Skeletal muscle tissue (tissue), 4 donors: ENCODE results near the gene ATN1. TPM values are rescaled to one million over a fixed set of nuclear protein-coding genes. Genes with fewer than 3 reads are reported as not detected.
A peak's percentile ranks its signal among the peaks of the same experiment; 100 is the strongest.

Experiments used
- H3K27ac ChIP-seq: one replicate; pipeline ENCODE4 v1.7.0; 2013; ENCODE audit warnings: mild to moderate bottlenecking, low read depth, low read length, inconsistent platforms
- H3K27me3 ChIP-seq, 3 donors: one replicate each; pipeline ENCODE4 v1.7.0; 2013; ENCODE audit warnings: low read length in 3 of 3; ENCODE audit not compliant: control insufficient read depth in 3 of 3, insufficient read depth in 3 of 3
- H3K36me3 ChIP-seq, 3 donors: one replicate each; pipeline ENCODE4 v1.7.0; 2013; ENCODE audit warnings: low read length in 3 of 3; ENCODE audit not compliant: control insufficient read depth in 3 of 3, insufficient read depth in 3 of 3
- H3K4me1 ChIP-seq, 3 donors: one replicate each; pipeline ENCODE4 v1.7.0; 2013; ENCODE audit warnings: low read length in 3 of 3, mild to moderate bottlenecking in 3 of 3; ENCODE audit not compliant: control insufficient read depth in 3 of 3, insufficient read depth in 3 of 3
- H3K4me3 ChIP-seq, 3 donors: one replicate each; pipeline ENCODE4 v1.7.0; 2013; ENCODE audit warnings: low read length in 3 of 3
- H3K9ac ChIP-seq, 3 donors: one replicate each; pipeline ENCODE4 v1.7.0; 2013; ENCODE audit warnings: low read length in 3 of 3, mild to moderate bottlenecking in 3 of 3, moderate library complexity in 2 of 3, low read depth in 1 of 3
- H3K9me3 ChIP-seq, 3 donors: one replicate each; pipeline ENCODE4 v1.7.0; 2013; ENCODE audit warnings: low read length in 3 of 3; ENCODE audit not compliant: control insufficient read depth in 3 of 3
- total RNA-seq: library from RNA; depleted of rRNA; stranded (reverse); fragments of >200 nt; gene quantifications from one replicate; pipeline ENCODE4 v1.2.3, GENCODE V29; 2014
- donor health status: Osteomylitis.

Gene ATN1
- total RNA-seq, 1 donor from 2014 or later = 7.3 TPM

- H3K27me3 ChIP-seq = no peaks in the 10 kb centered on the region
- peak overlapping the region; percentile 48 to 91 (median 87) for H3K4me3 ChIP-seq
- peaks cover 26 to 57% (median 39%) of the 10 kb centered on the region in 3 donors for H3K4me1 ChIP-seq
- no peaks in the 10 kb centered on the region for H3K9me3 ChIP-seq
- H3K9ac ChIP-seq = peak overlapping the region; percentile 51 to 98 (median 93)
- peaks cover 14 to 32% (median 16%) of the 10 kb centered on the region in 3 donors for H3K36me3 ChIP-seq
- H3K27ac ChIP-seq = peak overlapping the region; percentile 92
Observed at GRCh38 chr12:6936636-6937480, 9.1 kb downstream of the ATN1 start.

- Histone ChIP-seq H3K27me3 (no peaks in the 10 kb centered on the region), H3K4me3 (peak overlapping the region; percentile 78 to 91 (median 87)), H3K9ac (peak overlapping the region; percentile 92 to 98 (median 93)), H3K9me3 (no peaks in the 10 kb centered on the region), H3K4me1 (peaks cover 27 to 61% (median 44%) of the 10 kb centered on the region in 3 donors), H3K27ac (peak overlapping the region; percentile 92), H3K36me3 (peaks cover 14 to 32% (median 16%) of the 10 kb centered on the region in 3 donors)
Observed at GRCh38 chr12:6937481-6938352, 10.0 kb downstream of the ATN1 start.

DNA sequence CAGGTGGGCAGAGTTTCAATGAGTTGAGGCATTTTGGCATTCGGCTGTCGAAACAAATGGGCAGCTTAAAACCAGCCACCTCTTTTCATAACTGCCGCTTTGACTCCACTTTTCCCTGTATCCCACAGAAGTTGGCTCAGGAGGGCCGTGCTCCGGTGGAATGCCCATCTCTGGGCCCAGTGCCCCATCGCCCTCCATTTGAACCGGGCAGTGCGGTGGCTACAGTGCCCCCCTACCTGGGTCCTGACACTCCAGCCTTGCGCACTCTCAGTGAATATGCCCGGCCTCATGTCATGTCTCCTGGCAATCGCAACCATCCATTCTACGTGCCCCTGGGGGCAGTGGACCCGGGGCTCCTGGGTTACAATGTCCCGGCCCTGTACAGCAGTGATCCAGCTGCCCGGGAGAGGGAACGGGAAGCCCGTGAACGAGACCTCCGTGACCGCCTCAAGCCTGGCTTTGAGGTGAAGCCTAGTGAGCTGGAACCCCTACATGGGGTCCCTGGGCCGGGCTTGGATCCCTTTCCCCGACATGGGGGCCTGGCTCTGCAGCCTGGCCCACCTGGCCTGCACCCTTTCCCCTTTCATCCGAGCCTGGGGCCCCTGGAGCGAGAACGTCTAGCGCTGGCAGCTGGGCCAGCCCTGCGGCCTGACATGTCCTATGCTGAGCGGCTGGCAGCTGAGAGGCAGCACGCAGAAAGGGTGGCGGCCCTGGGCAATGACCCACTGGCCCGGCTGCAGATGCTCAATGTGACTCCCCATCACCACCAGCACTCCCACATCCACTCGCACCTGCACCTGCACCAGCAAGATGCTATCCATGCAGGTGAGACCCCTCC, 10.8 kb downstream of the ATN1 start:
- Histone ChIP-seq H3K27me3 (no peaks in the 10 kb centered on the region), H3K4me3 (peak overlapping the region; percentile 78 to 91 (median 87)), H3K9me3 (no peaks in the 10 kb centered on the region), H3K4me1 (peaks cover 32 to 61% (median 41%) of the 10 kb centered on the region in 3 donors), H3K27ac (peak overlapping the region; percentile 92), H3K36me3 (peaks cover 11 to 31% (median 16%) of the 10 kb centered on the region in 3 donors), H3K9ac (peak overlapping the region; percentile 74 to 98 (median 93))

GRCh38 chr12:6939191-6939540, 11.4 kb downstream of the ATN1 start:
- H3K27me3 ChIP-seq = no peaks in the 10 kb centered on the region
- peaks cover 27 to 59% (median 35%) of the 10 kb centered on the region in 3 donors for H3K4me1 ChIP-seq
- no peaks in the 10 kb centered on the region for H3K9me3 ChIP-seq
- peaks cover 7 to 27% (median 16%) of the 10 kb centered on the region in 3 donors for H3K36me3 ChIP-seq
- H3K9ac ChIP-seq = peak overlapping the region in 2 of 3 donors; percentile 93 to 98
- peak overlapping the region in 1 of 3 donors; percentile 22 for H3K4me3 ChIP-seq
- no peak overlapping the region for H3K27ac ChIP-seq

GRCh38 chr12:6941267-6941666, 13.5 kb downstream of the ATN1 start:
- Histone ChIP-seq H3K9ac (peak overlapping the region in 1 of 3 donors; percentile 60), H3K36me3 (peaks cover 9 to 27% (median 19%) of the 10 kb centered on the region in 3 donors), H3K4me3 (no peak overlapping the region), H3K9me3 (no peaks in the 10 kb centered on the region), H3K27me3 (no peaks in the 10 kb centered on the region), H3K27ac (no peak overlapping the region), H3K4me1 (peaks cover 38 to 66% (median 39%) of the 10 kb centered on the region in 3 donors)

- no peak overlapping the region for H3K4me3 ChIP-seq
- peaks cover 11 to 27% (median 21%) of the 10 kb centered on the region in 3 donors for H3K36me3 ChIP-seq
- H3K27ac ChIP-seq = no peak overlapping the region
- no peak overlapping the region for H3K9ac ChIP-seq
- no peaks in the 10 kb centered on the region for H3K27me3 ChIP-seq
- peaks cover 41 to 68% (median 42%) of the 10 kb centered on the region in 3 donors for H3K4me1 ChIP-seq
- H3K9me3 ChIP-seq = no peaks in the 10 kb centered on the region
Observed at GRCh38 chr12:6941782-6942181, 14.0 kb downstream of the ATN1 start.

DNA sequence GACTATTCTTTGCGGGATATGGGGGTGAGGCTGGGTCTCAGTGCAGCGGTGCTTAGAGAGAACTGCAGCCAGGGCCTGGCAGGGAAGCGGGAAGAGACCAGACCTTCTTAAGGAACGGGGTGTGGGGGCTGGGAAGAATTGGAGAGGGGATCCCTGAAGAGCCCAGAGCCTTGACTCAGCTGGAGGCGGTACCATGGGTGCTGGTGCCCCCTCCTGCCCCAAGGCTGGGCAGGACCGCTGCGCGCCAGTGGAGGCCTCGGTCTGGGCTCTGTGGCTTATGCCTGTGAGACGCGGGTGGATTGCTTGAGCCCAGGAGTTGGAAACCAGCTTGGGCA, 14.5 kb downstream of the ATN1 start:
- Histone ChIP-seq H3K9ac (peak overlapping the region in 1 of 3 donors; percentile 30), H3K4me1 (peaks cover 38 to 66% (median 42%) of the 10 kb centered on the region in 3 donors), H3K36me3 (peaks cover 14 to 31% (median 24%) of the 10 kb centered on the region in 3 donors), H3K9me3 (no peaks in the 10 kb centered on the region), H3K27me3 (no peaks in the 10 kb centered on the region), H3K4me3 (no peak overlapping the region), H3K27ac (peak overlapping the region; percentile 98)

GRCh38 chr12:6943389-6943721, 15.6 kb downstream of the ATN1 start:
- H3K27me3 ChIP-seq = no peaks in the 10 kb centered on the region
- peaks cover 14 to 35% (median 25%) of the 10 kb centered on the region in 3 donors for H3K36me3 ChIP-seq

DNA sequence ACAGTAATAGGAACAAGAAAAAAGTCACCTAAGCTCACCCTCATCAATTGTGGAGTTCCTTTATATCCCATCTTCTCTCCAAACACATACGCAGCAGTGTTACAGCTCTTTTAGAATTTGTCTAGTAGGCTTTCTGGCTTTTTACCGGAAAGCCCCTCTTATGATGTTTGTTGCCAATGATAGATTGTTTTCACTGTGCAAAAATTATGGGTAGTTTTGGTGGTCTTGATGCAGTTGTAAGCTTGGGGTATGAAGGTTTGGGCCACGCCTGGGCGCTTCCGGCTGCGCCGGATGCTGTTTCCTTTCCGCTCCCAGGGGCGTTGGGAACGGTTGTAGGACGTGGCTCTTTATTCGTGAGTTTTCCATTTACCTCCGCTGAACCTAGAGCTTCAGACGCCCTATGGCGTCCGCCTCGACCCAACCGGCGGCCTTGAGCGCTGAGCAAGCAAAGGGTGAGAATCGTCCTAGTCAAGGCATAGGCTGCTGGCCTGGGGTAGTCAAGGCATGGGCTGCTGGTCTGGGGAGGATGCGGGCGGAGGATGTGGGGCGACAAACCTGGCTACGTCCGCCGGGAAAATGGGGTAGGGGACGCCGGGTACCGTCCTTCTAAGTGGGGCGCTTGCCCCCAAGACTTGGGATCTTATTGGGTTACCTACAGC, 16.1 kb downstream of the ATN1 start, which contains the start of the genes C12orf57 and RNU7-1:
C12orf57 (plus strand) TSS at position 301 of the 659 bp plus-strand sequence; CDS start at position 401, 100 bp downstream.
RNU7-1 (plus strand) TSS at position 95 of the 659 bp plus-strand sequence.
- Histone ChIP-seq H3K27ac (peak within 1 kb of the TSS; percentile 98), H3K9ac (peak within 1 kb of the TSS; percentile 98 to 100 (median 99)), H3K4me3 (peak within 1 kb of the TSS; percentile 92 to 100 (median 96)), H3K27me3 (no peaks in the 10 kb centered on the region), H3K4me1 (peaks cover 30 to 54% (median 34%) of the 10 kb centered on the region in 3 donors), H3K9me3 (no peaks in the 10 kb centered on the region), H3K36me3 (peaks cover 14 to 34% (median 25%) of the 10 kb centered on the region in 3 donors)

More at GRCh38 chr12:6943389-6943721, 15.6 kb downstream of the ATN1 start:
- Histone ChIP-seq H3K4me1 (peaks cover 35 to 59% (median 39%) of the 10 kb centered on the region in 3 donors), H3K4me3 (peak overlapping the region; percentile 92 to 100 (median 96)), H3K9ac (peak overlapping the region; percentile 98 to 100 (median 99)), H3K9me3 (no peaks in the 10 kb centered on the region), H3K27ac (peak overlapping the region; percentile 98)
